OCI-LY7 (cell line): ENCODE measurements around the gene PRLR. TPM values are rescaled to one million over a fixed set of nuclear protein-coding genes. Genes with fewer than 3 reads are reported as not detected.

Source experiments
- BruUV-seq: library from RNA; stranded (reverse); fragments of 400-500 nt; replicated peaks from 2 replicates; lab custom pipeline; 2021; lab: Mats Ljungman, UMichigan
- CTCF ChIA-PET: fragments of 300-600 bp; sonication (Branson Sonifier 250); formaldehyde crosslinking; loops from one replicate; lab custom pipeline; 2022; ENCODE audit warnings: antibody characterized with exemption; ENCODE audit not compliant: unreplicated experiment; lab: Charles Lee
- POLR2A ChIA-PET: fragments of 300-600 bp; sonication (Branson Sonifier 250); formaldehyde crosslinking; loops from one replicate; lab custom pipeline; 2022; ENCODE audit warnings: antibody characterized with exemption; lab: Charles Lee
- DNase-seq: peaks from one replicate; pipeline ENCODE4 v3.0.0-alpha.2; 2015; ENCODE audit warnings: low spot score
- H2AFZ ChIP-seq: fragments of 200-600 bp; sonication (generic), shearing (Covaris generic); 2 replicates; pipeline ENCODE4 v1.6.1; 2014; ENCODE audit warnings: mild to moderate bottlenecking, antibody characterized with exemption, low read length, moderate library complexity
- H3K27ac ChIP-seq: fragments of 200-600 bp; sonication (generic); 2 replicates; pipeline ENCODE4 v1.5.1; 2014; ENCODE audit warnings: mixed run types, low read depth, mild to moderate bottlenecking, moderate library complexity, low read length, inconsistent platforms; ENCODE audit not compliant: poor library complexity, severe bottlenecking
- H3K36me3 ChIP-seq: fragments of 200-600 bp; sonication (generic); 2 replicates; pipeline ENCODE4 v1.6.1; 2014; ENCODE audit warnings: mild to moderate bottlenecking, antibody characterized with exemption, low read length, moderate library complexity, mixed read lengths; ENCODE audit not compliant: insufficient read depth
- H3K4me1 ChIP-seq: fragments of 200-600 bp; sonication (generic); 2 replicates; pipeline ENCODE4 v1.5.1; 2014; ENCODE audit warnings: mild to moderate bottlenecking, low read length; ENCODE audit not compliant: insufficient read depth, poor library complexity, severe bottlenecking
- H3K4me2 ChIP-seq: fragments of 200-600 bp; sonication (generic); 2 replicates; pipeline ENCODE4 v1.6.1; 2014; ENCODE audit warnings: mild to moderate bottlenecking, low read length
- H3K4me3 ChIP-seq: fragments of 200-600 bp; sonication (generic); 2 replicates; pipeline ENCODE4 v1.5.1; 2014; ENCODE audit warnings: mild to moderate bottlenecking, low read depth, low read length; ENCODE audit not compliant: poor library complexity, severe bottlenecking
- H3K79me2 ChIP-seq: fragments of 200-600 bp; sonication (generic); 2 replicates; pipeline ENCODE4 v1.6.1; 2016; ENCODE audit warnings: low read depth, mild to moderate bottlenecking, low read length, moderate library complexity, mixed read lengths; ENCODE audit not compliant: insufficient read depth
- H3K9me2 ChIP-seq: fragments of 200-600 bp; sonication (generic); 2 replicates; pipeline ENCODE4 v1.6.1; 2016; ENCODE audit warnings: mild to moderate bottlenecking, low read length, mixed read lengths; ENCODE audit not compliant: insufficient read depth
- H3K9me3 ChIP-seq: fragments of 200-600 bp; sonication (generic); 2 replicates; pipeline ENCODE4 v1.6.1; 2014; ENCODE audit warnings: mild to moderate bottlenecking, mixed run types, low read length, mixed read lengths
- H4K20me1 ChIP-seq: fragments of 200-600 bp; sonication (generic); 2 replicates; pipeline ENCODE4 v1.6.1; 2014; ENCODE audit warnings: mild to moderate bottlenecking, antibody characterized with exemption, low read length, moderate library complexity, mixed read lengths; ENCODE audit not compliant: insufficient read depth
- CTCF ChIP-seq: fragments of 200-600 bp; sonication (generic); conservative IDR thresholded peaks from 2 replicates; pipeline ENCODE4 v1.5.1; 2014; ENCODE audit warnings: mild to moderate bottlenecking, antibody characterized with exemption, low read length, moderate library complexity, mixed read lengths
- EZH2phosphoT487 ChIP-seq: fragments of 200-600 bp; sonication (generic); IDR thresholded peaks from 2 replicates; pipeline ENCODE4 v1.6.1; 2018; ENCODE audit warnings: low read depth, borderline replicate concordance, mild to moderate bottlenecking, mixed run types, antibody characterized with exemption, low read length, moderate library complexity, mixed read lengths
- intact Hi-C: fragments of 100-400 bp; cut with micrococcal nuclease; formaldehyde crosslinking; loops from one replicate; pipeline ENCODE4 v1.10.0; 2022; ENCODE audit not compliant: unreplicated experiment
- total RNA-seq, 2 experiments: library from RNA; depleted of rRNA in 1 of 2; stranded (reverse); fragments of >200 nt in 1 of 2; shearing (Covaris generic) in 1 of 2; gene quantifications; 2 replicates each; pipeline ENCODE4 v1.2.3, GENCODE V29; 2014 to 2022

The PRLR gene
- total RNA-seq, 2 experiments from 2014 or later = not detected

DNA sequence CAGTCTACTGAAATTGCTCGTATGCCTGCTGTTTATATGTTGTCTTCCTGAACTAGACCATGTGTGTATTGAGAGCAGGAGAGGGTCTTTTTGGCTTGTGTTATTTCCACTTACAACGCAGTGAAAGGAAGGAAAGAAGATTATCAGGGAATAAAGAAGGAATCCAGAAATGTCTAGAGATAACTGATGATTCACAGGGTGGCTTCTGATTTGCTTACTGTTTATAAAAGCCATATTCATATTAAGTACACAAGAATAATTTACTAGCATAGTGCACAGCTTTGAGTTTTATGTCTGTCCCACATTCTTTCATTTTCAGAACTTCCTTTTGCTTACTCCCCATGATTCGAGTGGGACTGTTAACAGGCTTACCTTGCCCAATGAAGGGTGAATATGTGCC, 72.1 kb downstream of the PRLR start:
- Histone ChIP-seq H4K20me1 (no peaks in the 10 kb centered on the region), H3K4me1 (no peaks in the 10 kb centered on the region), H3K27ac (no peak overlapping the region), H3K36me3 (no peaks in the 10 kb centered on the region), H3K79me2 (no peaks in the 10 kb centered on the region), H3K4me3 (no peak overlapping the region), H3K9me3 (no peaks in the 10 kb centered on the region), H3K9me2 (no peaks in the 10 kb centered on the region), H2AFZ (no peak overlapping the region), H3K4me2 (no peak overlapping the region)
- no TSS peak for BruUV-seq
- intact Hi-C loops = no loop called here
- CTCF ChIA-PET = no interaction called here
- TF ChIP-seq EZH2phosphoT487 (no peak), CTCF (no peak)
- POLR2A ChIA-PET = interaction anchor here (0.7 kb wide), 1 partner anchor 39 kb away, joined by 3 read pairs; no protein-coding TSS in a partner anchor
- no peak for DNase-seq

DNA sequence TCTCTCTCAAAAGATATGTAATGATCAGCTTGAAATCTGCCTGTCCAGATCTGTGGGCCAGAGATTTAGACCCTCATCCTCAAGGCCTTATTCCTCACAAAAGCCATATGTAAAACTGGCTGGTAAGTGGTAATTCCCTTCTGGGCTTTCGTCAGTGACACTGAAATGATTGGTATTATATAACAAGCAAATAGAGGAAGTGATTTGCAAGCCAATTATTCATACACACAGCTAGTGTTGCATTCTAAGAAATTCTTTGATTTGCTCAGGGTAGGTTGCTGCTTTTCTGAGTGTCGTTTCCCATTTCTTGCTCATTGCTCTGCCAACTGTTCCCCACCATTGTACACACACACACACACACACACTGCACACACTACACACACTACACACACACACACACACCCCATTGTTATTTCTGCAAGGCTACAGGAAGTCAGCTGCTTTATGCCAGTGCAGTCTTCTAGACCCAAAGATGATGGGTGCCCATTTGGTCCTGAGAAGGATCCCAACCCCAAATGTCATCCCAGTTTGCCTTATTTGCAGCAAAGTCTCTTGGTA, 76.8 kb downstream of the PRLR start:
- BruUV-seq = no TSS peak
- Histone ChIP-seq H3K4me2 (no peak overlapping the region), H3K27ac (no peak overlapping the region), H3K79me2 (no peaks in the 10 kb centered on the region), H3K36me3 (no peaks in the 10 kb centered on the region), H4K20me1 (no peaks in the 10 kb centered on the region), H3K9me3 (no peaks in the 10 kb centered on the region), H2AFZ (no peak overlapping the region), H3K9me2 (no peaks in the 10 kb centered on the region), H3K4me1 (no peaks in the 10 kb centered on the region), H3K4me3 (no peak overlapping the region)
- TF ChIP-seq EZH2phosphoT487 = no peak
- no peak for TF ChIP-seq CTCF
- ChIA-PET POLR2A (interaction anchor here (0.6 kb wide), 1 partner anchor 54 kb away, joined by 4 read pairs; no protein-coding TSS in a partner anchor), CTCF (no interaction called here)
- intact Hi-C loops = no loop called here
- no peak for DNase-seq

GRCh38 chr5:35152733-35153132, 77.6 kb downstream of the PRLR start:
- no peaks in the 10 kb centered on the region for H3K9me3 ChIP-seq
- BruUV-seq = no TSS peak
- intact Hi-C loops = no loop called here
- H3K9me2 ChIP-seq = no peaks in the 10 kb centered on the region
- H3K79me2 ChIP-seq = no peaks in the 10 kb centered on the region
- no peak for TF ChIP-seq CTCF
- no peak for TF ChIP-seq EZH2phosphoT487
- CTCF ChIA-PET = no interaction called here
- POLR2A ChIA-PET = interaction anchor here (1.0 kb wide), 1 partner anchor 35 kb away, joined by 3 read pairs; no protein-coding TSS in a partner anchor
- no peaks in the 10 kb centered on the region for H4K20me1 ChIP-seq
- no peaks in the 10 kb centered on the region for H3K4me1 ChIP-seq
- no peak overlapping the region for H2AFZ ChIP-seq
- H3K36me3 ChIP-seq = no peaks in the 10 kb centered on the region
- H3K27ac ChIP-seq = no peak overlapping the region
- no peak for DNase-seq
- no peak overlapping the region for H3K4me3 ChIP-seq
- no peak overlapping the region for H3K4me2 ChIP-seq
